GM06990 (cell line): ENCODE results near the gene CDK6.
"Not testable (repeated sequence)": the region's sequence is repeated elsewhere in the genome, so short reads cannot be mapped to it uniquely, and the experiment has no call there.

Source experiments
- DNase-seq: peaks from one replicate; pipeline ENCODE4 v3.0.0-alpha.2; 2011; ENCODE audit not compliant: insufficient read length; ENCODE audit errors: extremely low read depth
- H3K27me3 ChIP-seq: replicated peaks from 2 replicates; pipeline ENCODE4 v1.6.0; 2011; ENCODE audit warnings: low read length; ENCODE audit not compliant: control insufficient read depth, insufficient read depth
- H3K36me3 ChIP-seq: 2 replicates; pipeline ENCODE4 v1.5.1; 2011; ENCODE audit warnings: low read length; ENCODE audit not compliant: control insufficient read depth, insufficient read depth
- H3K4me3 ChIP-seq: replicated peaks from 2 replicates; pipeline ENCODE4 v1.5.1; 2011; ENCODE audit warnings: low read depth, mild to moderate bottlenecking, control low read depth, low read length
- CTCF ChIP-seq: IDR thresholded peaks from 2 replicates; pipeline ENCODE4 v1.5.1; 2011; ENCODE audit warnings: low read length, control low read depth, mild to moderate bottlenecking, inconsistent platforms; ENCODE audit not compliant: insufficient read depth, poor library complexity, severe bottlenecking

CDK6 gene

GRCh38 chr7:92872701-92873100 is 36.3 kb upstream of the CDK6 start:
- Histone ChIP-seq H3K36me3 (no peaks in the 10 kb centered on the region), H3K27me3 (no peaks in the 10 kb centered on the region), H3K4me3 (no peak overlapping the region)
- TF ChIP-seq CTCF: no peak
- DNase-seq: no peak

- no peaks in the 10 kb centered on the region for H3K36me3 ChIP-seq
- H3K4me3 ChIP-seq: no peak overlapping the region
- TF ChIP-seq CTCF: no peak
- DNase-seq: no peak
- no peaks in the 10 kb centered on the region for H3K27me3 ChIP-seq
These were observed 32.4 kb upstream of the CDK6 start for GRCh38 chr7:92868683-92869293.

- not testable (repeated sequence) for H3K27me3 ChIP-seq, H3K4me3 ChIP-seq, H3K36me3 ChIP-seq, DNase-seq
These were observed 27.8 kb upstream of the CDK6 start for GRCh38 chr7:92864169-92864568.

GRCh38 chr7:92856436-92856835 is 20.1 kb upstream of the CDK6 start:
- DNase-seq: no peak
- no peaks in the 10 kb centered on the region for H3K36me3 ChIP-seq
- H3K27me3 ChIP-seq: no peaks in the 10 kb centered on the region
- H3K4me3 ChIP-seq: no peak overlapping the region
- no peak for TF ChIP-seq CTCF

- Histone ChIP-seq H3K27me3 (no peaks in the 10 kb centered on the region), H3K4me3 (no peak overlapping the region), H3K36me3 (no peaks in the 10 kb centered on the region)
- no peak for TF ChIP-seq CTCF
- peak; percentile 40 for DNase-seq
These were observed 18.3 kb upstream of the CDK6 start for GRCh38 chr7:92854501-92855238.

- H3K4me3 ChIP-seq: no peak overlapping the region
- no peak for TF ChIP-seq CTCF
- no peaks in the 10 kb centered on the region for H3K27me3 ChIP-seq
- H3K36me3 ChIP-seq: no peaks in the 10 kb centered on the region
- no peak for DNase-seq
These were observed 15.4 kb upstream of the CDK6 start for GRCh38 chr7:92851732-92852131.
